Common myeloid progenitor, CD34-positive (primary cell): Measurements from ENCODE around the gene RTN3.

Experiments used
- CTCF ChIA-PET: fragments of 350-600 bp; sonication (Branson Sonifier 250); formaldehyde crosslinking; loops from one replicate; lab custom pipeline; 2021; ENCODE audit warnings: antibody characterized with exemption; lab: Charles Lee
- POLR2A ChIA-PET: fragments of 350-600 bp; sonication (Branson Sonifier 250); formaldehyde crosslinking; loops from one replicate; lab custom pipeline; 2021; ENCODE audit warnings: antibody characterized with exemption; lab: Charles Lee
- DNase-seq, 3 donors: peaks; one replicate each; pipeline versions ENCODE4 v3.0.0 to v3.0.0-alpha.2; 2013
- H3K27ac ChIP-seq, 2 experiments: 1 replicate in 1 of 2; 2 replicates in 1 of 2; pipeline ENCODE4 v1.7.0; 2013; ENCODE audit warnings: inconsistent platforms in 2 of 2, low read length in 2 of 2, mild to moderate bottlenecking in 2 of 2, low read depth in 1 of 2, moderate library complexity in 1 of 2; ENCODE audit not compliant: severe bottlenecking in 2 of 2, insufficient read depth in 1 of 2, poor library complexity in 1 of 2
- H3K27me3 ChIP-seq, 5 experiments: replicated peaks in 2 of 5; 1 replicate in 3 of 5; 2 replicates in 2 of 5; pipeline versions ENCODE4 v1.6.1 to v1.7.0; 2013; ENCODE audit warnings: low read length in 4 of 5, mild to moderate bottlenecking in 2 of 5, moderate library complexity in 2 of 5, inconsistent platforms in 1 of 5; ENCODE audit not compliant: insufficient read depth in 5 of 5, control insufficient read depth in 4 of 5
- H3K36me3 ChIP-seq, 4 experiments: 1 replicate in 2 of 4; 2 replicates in 2 of 4; pipeline versions ENCODE4 v1.6.1 to v1.7.0; 2013; ENCODE audit warnings: low read length in 3 of 4, control low read depth in 1 of 4, mild to moderate bottlenecking in 1 of 4; ENCODE audit not compliant: control insufficient read depth in 4 of 4, insufficient read depth in 4 of 4
- H3K4me1 ChIP-seq, 4 experiments: 1 replicate in 3 of 4; 2 replicates in 1 of 4; pipeline versions ENCODE4 v1.6.1 to v1.7.1; 2013; ENCODE audit warnings: low read length in 3 of 4, mild to moderate bottlenecking in 3 of 4, control low read depth in 1 of 4, inconsistent platforms in 1 of 4, moderate library complexity in 1 of 4; ENCODE audit not compliant: control insufficient read depth in 4 of 4, insufficient read depth in 4 of 4; ENCODE audit errors: control extremely low read depth in 1 of 4
- H3K4me3 ChIP-seq, 7 experiments: 1 replicate in 4 of 7; 2 replicates in 3 of 7; pipeline versions ENCODE4 v1.5.1 to v1.7.0; 2013; ENCODE audit warnings: mild to moderate bottlenecking in 7 of 7, low read length in 6 of 7, moderate library complexity in 6 of 7, inconsistent platforms in 2 of 7, low read depth in 2 of 7, control low read depth in 1 of 7; ENCODE audit not compliant: insufficient read depth in 4 of 7, control insufficient read depth in 1 of 7; ENCODE audit errors: extremely low read depth in 1 of 7
- H3K9me3 ChIP-seq, 5 experiments: 1 replicate in 4 of 5; 2 replicates in 1 of 5; pipeline versions ENCODE4 v1.6.1 to v1.7.1; 2013; ENCODE audit warnings: low read length in 4 of 5, mild to moderate bottlenecking in 2 of 5, inconsistent platforms in 1 of 5, low read depth in 1 of 5, moderate library complexity in 1 of 5; ENCODE audit not compliant: control insufficient read depth in 4 of 5, insufficient read depth in 2 of 5; ENCODE audit errors: control extremely low read depth in 1 of 5
- whole genome bisulfite sequencing: methylation state at CpG from one replicate; pipeline ENCODE4 v1.1.5; 2013; ENCODE audit not compliant: insufficient coverage; 5-methylcytosine and 5-hydroxymethylcytosine counted together

Gene RTN3

DNA sequence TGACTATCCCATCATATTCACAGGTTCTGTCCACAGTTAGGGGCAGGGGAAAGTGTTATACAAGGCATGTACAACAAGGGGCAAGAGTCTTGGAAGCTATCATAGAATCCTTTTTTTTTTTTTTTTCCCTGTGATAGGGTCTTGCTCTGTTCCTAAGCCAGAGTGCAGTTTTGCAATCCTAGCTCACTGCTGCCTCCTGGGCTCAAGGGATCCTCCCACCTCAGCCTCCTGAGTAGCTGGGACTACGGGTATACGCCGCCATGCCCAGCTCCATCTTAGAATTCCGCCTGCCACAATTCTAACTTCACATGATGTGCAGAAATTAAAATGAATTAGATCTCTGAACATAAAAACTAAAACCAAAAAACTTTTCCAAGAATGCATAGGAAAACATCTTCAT is 55.6 kb downstream of the RTN3 start:
- no peak for DNase-seq
- H3K36me3 ChIP-seq = no peaks in the 10 kb centered on the region
- ChIA-PET POLR2A (no interaction called here), CTCF (interaction anchor here (0.6 to 8.6 kb wide), 8 partner anchors 8 to 201 kb away, joined by 3 to 64 read pairs (median 4); partner anchors contain the start of genes ATL3 and ZFTA)
- no peaks in the 10 kb centered on the region for H3K9me3 ChIP-seq
- H3K27ac ChIP-seq = no peak overlapping the region
- no CpG with 5 or more reads among the region's 4 CpGs for WGBS
- H3K27me3 ChIP-seq = no peaks in the 10 kb centered on the region
- peaks cover 0 to 10% (median 6%) of the 10 kb centered on the region in 4 experiments for H3K4me1 ChIP-seq
- H3K4me3 ChIP-seq = no peak overlapping the region

DNA sequence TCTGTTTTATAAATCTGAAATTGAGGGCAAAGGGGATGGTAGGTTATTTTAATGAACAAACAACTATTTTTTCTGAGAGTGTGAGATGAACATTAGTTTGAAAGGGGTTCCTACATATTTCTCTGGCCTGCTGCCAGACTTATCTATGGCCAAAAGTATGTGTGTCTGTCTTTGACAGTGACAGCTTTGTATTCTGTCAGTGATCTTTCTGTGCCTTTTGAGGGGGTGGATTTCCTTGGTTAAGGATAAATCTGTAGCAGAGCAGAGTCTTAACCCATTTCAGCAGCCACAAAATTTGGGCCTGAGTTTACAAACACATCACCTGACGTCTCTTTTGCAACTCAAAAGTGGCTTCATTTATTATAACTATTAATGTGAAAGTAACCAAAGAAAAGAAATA is 56.4 kb downstream of the RTN3 start:
- no peaks in the 10 kb centered on the region for H3K9me3 ChIP-seq
- no peak overlapping the region for H3K4me3 ChIP-seq
- ChIA-PET POLR2A (no interaction called here), CTCF (interaction anchor here (1.0 to 8.6 kb wide), 11 partner anchors 9 to 258 kb away, joined by 3 to 64 read pairs (median 6); partner anchors contain the start of genes ATL3 and ZFTA)
- H3K36me3 ChIP-seq = no peaks in the 10 kb centered on the region
- peak overlapping the region in 1 of 2 experiments; percentile 11 for H3K27ac ChIP-seq
- no peaks in the 10 kb centered on the region for H3K27me3 ChIP-seq
- WGBS = no CpG with 5 or more reads among the region's 1 CpG
- peak in 2 of 3 donors; percentile 9 to 19 for DNase-seq
- H3K4me1 ChIP-seq = peaks cover 0 to 10% (median 6%) of the 10 kb centered on the region in 4 experiments

DNA sequence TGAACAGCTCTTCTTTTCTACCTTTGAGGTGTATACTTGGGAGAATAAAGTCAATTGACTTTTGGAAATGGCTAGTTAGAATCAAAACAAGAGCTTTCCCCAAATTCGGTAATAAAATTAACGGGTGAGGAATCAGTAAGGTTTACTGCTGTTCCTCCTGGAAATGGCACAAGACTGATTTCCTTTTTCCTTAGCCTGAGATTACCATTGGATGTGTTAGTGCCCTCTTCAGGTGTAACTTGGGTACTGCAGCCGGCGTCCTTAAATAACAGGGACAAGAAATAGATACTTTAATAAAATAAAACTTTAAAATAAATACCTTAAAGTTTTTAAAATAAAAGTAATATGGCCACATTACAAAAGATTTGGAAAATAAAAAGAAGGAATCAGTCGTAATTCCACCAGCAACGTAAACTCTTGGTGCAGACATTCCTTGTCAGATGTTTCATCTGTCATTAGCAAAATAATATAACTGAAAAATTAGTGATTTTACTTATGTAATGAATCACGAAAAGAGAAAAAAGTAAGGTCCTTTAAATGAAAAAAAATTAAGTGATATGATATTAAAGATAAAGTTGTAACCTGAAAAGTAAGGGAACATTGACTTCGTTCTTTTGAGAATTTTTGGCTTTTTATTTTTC is 57.5 kb downstream of the RTN3 start:
- CTCF ChIA-PET = interaction anchor here (0.6 to 8.6 kb wide), 20 partner anchors 10 to 1584 kb away, joined by 3 to 64 read pairs (median 5); partner anchors contain the start of genes ATL3 and ZFTA
- Histone ChIP-seq H3K27ac (no peak overlapping the region), H3K9me3 (no peaks in the 10 kb centered on the region), H3K27me3 (no peaks in the 10 kb centered on the region), H3K4me3 (no peak overlapping the region), H3K4me1 (peaks cover 0 to 10% (median 6%) of the 10 kb centered on the region in 4 experiments), H3K36me3 (peaks cover 0 to 2% (median 0%) of the 10 kb centered on the region in 4 experiments)
- 100% methylated on average over 1 of the region's 8 CpGs for WGBS
- DNase-seq = peak; percentile 76 to 82 (median 76)
- POLR2A ChIA-PET = interaction anchor here (0.6 kb wide), 3 partner anchors 119 to 1398 kb away, joined by 3 read pairs; no protein-coding TSS in a partner anchor

DNA sequence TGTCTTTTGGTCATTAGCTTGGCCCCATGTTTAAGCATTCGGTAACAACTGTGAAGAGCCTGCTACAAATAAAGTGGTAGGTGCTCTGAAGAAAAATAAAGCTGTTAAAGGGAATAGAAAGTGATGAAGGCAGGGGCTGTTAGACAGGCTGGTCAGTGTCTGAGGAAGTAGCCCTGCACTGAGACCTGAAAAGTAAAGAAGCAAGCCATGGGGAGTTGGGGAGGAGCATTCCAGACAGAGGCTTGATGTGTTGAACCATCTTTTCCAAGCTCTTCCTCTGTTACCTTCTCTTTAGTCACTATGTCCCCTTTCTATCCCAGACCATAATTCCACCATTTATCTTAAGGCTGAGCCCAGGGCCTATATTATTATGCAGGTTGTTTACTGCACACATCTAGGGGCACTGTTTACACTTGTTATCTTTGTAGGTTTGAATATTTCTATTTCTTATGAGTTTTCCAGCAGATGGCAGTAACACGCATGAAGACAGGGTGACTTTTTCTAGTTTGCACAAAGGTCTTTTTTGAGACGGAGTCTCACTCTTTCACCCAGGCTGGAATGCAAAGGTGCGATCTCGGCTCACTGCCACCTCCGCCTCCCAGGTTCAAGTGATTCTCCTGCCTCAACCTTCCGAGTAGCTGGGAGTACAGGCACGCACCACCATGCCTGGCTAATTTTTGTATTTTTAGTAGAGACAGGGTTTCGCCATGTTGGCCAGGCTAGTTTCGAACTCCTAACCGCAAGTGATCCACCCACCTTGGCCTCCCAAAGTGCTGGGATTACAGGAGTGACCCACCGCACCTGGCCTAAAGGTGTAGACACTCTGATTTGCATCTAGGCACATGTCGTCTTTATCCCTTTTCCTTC is 64.2 kb downstream of the RTN3 start:
- Histone ChIP-seq H3K36me3 (peaks cover 3 to 13% (median 5%) of the 10 kb centered on the region in 4 experiments), H3K4me3 (no peak overlapping the region), H3K4me1 (peaks cover 0 to 3% (median 0%) of the 10 kb centered on the region in 4 experiments), H3K27ac (no peak overlapping the region), H3K27me3 (no peaks in the 10 kb centered on the region), H3K9me3 (no peaks in the 10 kb centered on the region)
- WGBS = 94% methylated on average over 11 of the region's 13 CpGs
- ChIA-PET POLR2A (interaction anchor here (0.6 kb wide), 1 partner anchor 13 kb away, joined by 3 read pairs; no protein-coding TSS in a partner anchor), CTCF (interaction anchor here (0.6 to 1.6 kb wide), 7 partner anchors 9 to 84 kb away, joined by 3 to 6 read pairs (median 3); no protein-coding TSS in a partner anchor)
- peak; percentile 38 to 41 (median 40) for DNase-seq

DNA sequence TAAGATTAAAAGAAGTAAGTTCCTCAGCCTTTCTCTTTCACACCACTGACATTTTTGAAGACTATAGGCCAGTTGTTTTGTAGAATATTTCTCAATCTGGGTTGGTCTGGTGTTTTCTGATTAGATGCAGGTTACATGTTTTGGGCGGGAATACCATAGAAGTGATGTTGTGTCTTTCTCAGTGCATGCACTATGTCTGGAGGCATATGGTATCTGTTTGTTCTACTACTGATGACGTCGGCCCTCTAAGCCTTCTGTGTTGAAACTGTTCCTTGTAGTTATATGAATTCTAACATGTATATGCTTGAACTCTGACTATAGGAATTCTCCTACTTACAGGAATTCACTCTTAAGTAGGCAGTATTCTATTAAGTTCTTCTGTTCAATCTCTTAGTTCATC is 65.7 kb downstream of the RTN3 start:
- peaks cover 6 to 17% (median 15%) of the 10 kb centered on the region in 4 experiments for H3K36me3 ChIP-seq

DNA sequence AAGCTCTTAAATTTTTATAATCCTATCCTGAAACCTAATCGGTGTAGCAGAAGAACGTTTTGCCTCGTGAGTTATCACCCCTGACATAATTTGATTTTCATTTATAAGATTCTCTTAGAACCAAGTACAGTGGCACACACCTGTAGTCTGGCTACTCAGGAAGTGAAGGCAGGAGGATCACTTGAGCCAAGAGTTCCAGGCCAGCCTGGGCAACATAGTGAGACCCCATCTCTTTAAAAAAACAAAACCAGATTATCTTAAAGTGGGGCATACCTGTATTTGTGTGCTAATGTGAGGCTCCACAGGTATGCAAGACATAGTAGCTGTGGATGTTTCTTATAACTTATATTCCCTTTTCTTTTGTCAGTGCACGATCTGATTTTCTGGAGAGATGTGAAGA is 68.3 kb downstream of the RTN3 start:
- Histone ChIP-seq H3K27me3 (no peaks in the 10 kb centered on the region), H3K9me3 (no peaks in the 10 kb centered on the region), H3K4me3 (no peak overlapping the region), H3K27ac (no peak overlapping the region), H3K4me1 (peaks cover 0 to 3% (median 0%) of the 10 kb centered on the region in 4 experiments), H3K36me3 (peaks cover 8 to 30% (median 22%) of the 10 kb centered on the region in 4 experiments)
- POLR2A ChIA-PET = no interaction called here
- 88% methylated on average over 3 of the region's 4 CpGs for WGBS
- CTCF ChIA-PET = interaction anchor here (1.4 to 2.4 kb wide), 3 partner anchors 12 to 67 kb away, joined by 3 to 8 read pairs (median 4); partner anchors contain the start of gene ZFTA
- DNase-seq = no peak

More for the DNA sequence above, 65.7 kb downstream of the RTN3 start:
- Histone ChIP-seq H3K27ac (no peak overlapping the region), H3K27me3 (no peaks in the 10 kb centered on the region), H3K4me3 (no peak overlapping the region), H3K9me3 (no peaks in the 10 kb centered on the region), H3K4me1 (peaks cover 0 to 3% (median 0%) of the 10 kb centered on the region in 4 experiments)
- CTCF ChIA-PET = no interaction called here
- POLR2A ChIA-PET = no interaction called here
- WGBS = 100% methylated on average over 1 of the region's 3 CpGs
- DNase-seq = no peak
